ENCODE data around the gene EIF2S3. TPM values are rescaled to one million over a fixed set of nuclear protein-coding genes. Genes with fewer than 3 reads are reported as not detected.

EIF2S3 gene
- polyA plus RNA-seq, 1 experiment, result 139 TPM

DNA sequence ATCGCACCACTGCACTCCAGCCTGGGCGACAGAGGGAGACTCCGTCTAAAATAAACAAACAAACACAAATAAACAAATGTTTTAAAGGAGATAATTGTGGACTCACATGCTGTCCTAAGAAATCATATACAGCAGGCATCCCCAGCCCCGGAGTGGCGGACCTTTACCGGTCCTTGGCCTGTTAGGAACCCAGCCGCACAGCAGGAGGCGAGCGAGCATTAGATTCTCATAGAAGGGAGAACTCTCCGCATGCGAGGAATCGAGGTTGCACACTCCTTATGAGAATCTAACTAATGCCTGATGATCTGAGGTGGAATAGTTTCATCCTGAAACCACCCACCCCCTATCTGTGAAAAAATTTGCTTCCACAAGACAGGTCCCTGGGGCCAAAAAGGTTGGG is 39.0 kb downstream of the EIF2S3 start:
- TF ChIP-seq, protein P1, sequence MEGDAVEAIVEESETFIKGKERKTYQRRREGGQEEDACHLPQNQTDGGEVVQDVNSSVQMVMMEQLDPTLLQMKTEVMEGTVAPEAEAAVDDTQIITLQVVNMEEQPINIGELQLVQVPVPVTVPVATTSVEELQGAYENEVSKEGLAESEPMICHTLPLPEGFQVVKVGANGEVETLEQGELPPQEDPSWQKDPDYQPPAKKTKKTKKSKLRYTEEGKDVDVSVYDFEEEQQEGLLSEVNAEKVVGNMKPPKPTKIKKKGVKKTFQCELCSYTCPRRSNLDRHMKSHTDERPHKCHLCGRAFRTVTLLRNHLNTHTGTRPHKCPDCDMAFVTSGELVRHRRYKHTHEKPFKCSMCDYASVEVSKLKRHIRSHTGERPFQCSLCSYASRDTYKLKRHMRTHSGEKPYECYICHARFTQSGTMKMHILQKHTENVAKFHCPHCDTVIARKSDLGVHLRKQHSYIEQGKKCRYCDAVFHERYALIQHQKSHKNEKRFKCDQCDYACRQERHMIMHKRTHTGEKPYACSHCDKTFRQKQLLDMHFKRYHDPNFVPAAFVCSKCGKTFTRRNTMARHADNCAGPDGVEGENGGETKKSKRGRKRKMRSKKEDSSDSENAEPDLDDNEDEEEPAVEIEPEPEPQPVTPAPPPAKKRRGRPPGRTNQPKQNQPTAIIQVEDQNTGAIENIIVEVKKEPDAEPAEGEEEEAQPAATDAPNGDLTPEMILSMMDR (IDR thresholded peaks at IDR 0.05; ENCODE audit: low read depth, low read length), result no peak
- ChIA-PET CTCF (no interaction called here), POLR2A (no interaction called here)
- no peak for DNase-seq (ENCODE audit: low read depth, low spot score)
- Histone ChIP-seq H3K27me3 (ENCODE audit: control insufficient read depth, insufficient read depth, low read length) (no peaks in the 10 kb centered on the region), H3K27ac (ENCODE audit: low read depth, low read length) (no peak overlapping the region), H3K9me3 (ENCODE audit: control insufficient read depth, insufficient read depth, low read length) (no peaks in the 10 kb centered on the region), H3K4me3 (ENCODE audit: low read depth, low read length) (no peak overlapping the region)

DNA sequence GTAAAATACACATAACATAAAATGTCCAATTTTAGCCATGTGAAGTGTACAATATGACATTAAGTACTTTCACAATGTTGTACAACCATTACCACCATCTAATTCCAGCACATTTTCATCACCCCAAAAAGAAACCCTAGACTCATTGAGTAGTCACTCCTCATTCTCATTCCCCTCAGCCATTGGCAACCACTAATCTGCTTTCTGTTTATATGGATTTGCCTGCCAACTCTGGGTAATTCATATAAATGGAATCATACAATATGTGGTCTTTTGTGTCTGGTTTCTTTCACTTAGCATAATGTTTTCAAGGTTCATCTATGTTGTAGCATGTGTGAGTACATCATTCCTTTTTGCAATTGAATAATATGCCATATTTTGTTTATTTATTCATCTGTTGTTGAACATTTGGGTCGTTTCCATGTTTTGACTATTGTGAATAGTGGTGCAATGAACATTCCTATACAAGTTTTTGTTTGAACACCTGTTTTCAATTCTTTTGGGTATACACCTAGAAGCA is 43.0 kb downstream of the EIF2S3 start:
- CTCF ChIA-PET, result no interaction called here
- no peaks in the 10 kb centered on the region for H3K27me3 ChIP-seq (ENCODE audit: control insufficient read depth, insufficient read depth, low read length)
- POLR2A ChIA-PET, result no interaction called here
- no peak overlapping the region for H3K27ac ChIP-seq (ENCODE audit: low read depth, low read length)
- DNase-seq (ENCODE audit: low read depth, low spot score), result no peak
- no peak overlapping the region for H3K4me3 ChIP-seq (ENCODE audit: low read depth, low read length)
- H3K9me3 ChIP-seq (ENCODE audit: control insufficient read depth, insufficient read depth, low read length), result no peaks in the 10 kb centered on the region
- TF ChIP-seq, protein P1 (IDR thresholded peaks at IDR 0.05; ENCODE audit: low read depth, low read length), result no peak

DNA sequence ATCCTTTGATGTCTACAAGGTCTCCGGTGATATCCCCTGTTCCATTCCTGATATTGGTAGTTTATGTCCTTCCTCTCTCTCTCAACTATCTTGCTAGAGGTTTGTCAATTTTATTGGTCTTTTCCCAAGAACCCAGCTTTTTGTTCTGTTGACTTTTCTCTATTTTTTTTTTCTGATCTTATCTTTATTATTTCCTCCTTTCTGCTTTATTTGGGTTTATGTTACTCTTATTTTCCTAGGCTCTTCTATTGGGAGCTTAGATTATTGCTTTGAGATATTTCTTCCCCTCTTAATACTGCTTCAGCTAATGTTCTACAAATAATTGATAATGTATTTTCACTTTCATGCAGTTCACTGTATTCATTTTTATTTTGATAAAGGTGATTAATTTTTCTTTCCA is 44.2 kb downstream of the EIF2S3 start:
- POLR2A ChIA-PET, result no interaction called here
- Histone ChIP-seq H3K27ac (ENCODE audit: low read depth, low read length) (no peak overlapping the region), H3K4me3 (ENCODE audit: low read depth, low read length) (no peak overlapping the region), H3K27me3 (ENCODE audit: control insufficient read depth, insufficient read depth, low read length) (no peaks in the 10 kb centered on the region), H3K9me3 (ENCODE audit: control insufficient read depth, insufficient read depth, low read length) (no peaks in the 10 kb centered on the region)
- CTCF ChIA-PET, result interaction anchor here (1.3 kb wide), 1 partner anchor 17 kb away, joined by 3 read pairs; no protein-coding TSS in a partner anchor
- no peak for DNase-seq (ENCODE audit: low read depth, low spot score)
- TF ChIP-seq, protein P1 (IDR thresholded peaks at IDR 0.05; ENCODE audit: low read depth, low read length), result no peak

DNA sequence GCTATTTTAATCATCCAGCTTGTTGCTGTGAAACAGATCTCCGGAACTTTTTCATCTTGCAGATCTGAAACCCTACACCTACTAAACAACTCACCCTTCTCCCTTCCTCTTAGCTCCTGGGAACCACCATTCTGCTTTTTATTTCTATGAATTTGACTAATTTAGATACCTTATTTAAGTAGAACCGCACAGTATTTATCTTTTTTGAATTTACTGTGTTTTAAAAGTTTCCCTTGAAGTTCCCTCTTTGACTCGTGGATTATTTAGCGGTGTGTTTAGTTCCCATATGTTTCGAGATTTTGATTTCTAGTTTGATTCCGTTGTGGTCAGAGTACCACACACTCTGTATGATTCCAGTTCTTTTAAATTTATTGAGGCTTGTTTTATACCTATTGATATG is 44.6 kb downstream of the EIF2S3 start:
- Histone ChIP-seq H3K27ac (ENCODE audit: low read depth, low read length) (no peak overlapping the region), H3K9me3 (ENCODE audit: control insufficient read depth, insufficient read depth, low read length) (no peaks in the 10 kb centered on the region), H3K27me3 (ENCODE audit: control insufficient read depth, insufficient read depth, low read length) (no peaks in the 10 kb centered on the region), H3K4me3 (ENCODE audit: low read depth, low read length) (no peak overlapping the region)
- DNase-seq (ENCODE audit: low read depth, low spot score), result no peak
- ChIA-PET CTCF (interaction anchor here (1.3 kb wide), 1 partner anchor 18 kb away, joined by 3 read pairs; no protein-coding TSS in a partner anchor), POLR2A (no interaction called here)
- TF ChIP-seq, protein P1 (IDR thresholded peaks at IDR 0.05; ENCODE audit: low read depth, low read length), result no peak

DNA sequence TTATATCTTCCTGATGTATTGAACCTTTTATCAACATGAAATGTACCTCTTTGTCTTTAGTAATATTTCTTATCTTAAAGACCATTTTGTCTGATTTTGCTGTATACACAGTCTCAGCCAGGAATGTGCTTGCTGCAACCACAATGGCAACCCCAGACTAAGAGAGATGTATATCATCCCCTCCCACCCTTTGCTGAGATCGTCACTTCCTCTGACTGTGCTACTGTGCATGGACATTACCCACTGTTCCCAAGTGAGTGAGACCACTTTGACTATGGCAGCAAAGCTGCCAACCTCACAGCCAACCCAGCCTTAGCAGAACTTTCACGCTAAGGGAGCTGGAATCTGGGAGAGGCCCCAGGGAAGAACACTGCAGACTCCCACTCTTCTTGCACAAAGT is 46.0 kb downstream of the EIF2S3 start:
- no peaks in the 10 kb centered on the region for H3K27me3 ChIP-seq (ENCODE audit: control insufficient read depth, insufficient read depth, low read length)
- TF ChIP-seq, protein P1 (IDR thresholded peaks at IDR 0.05; ENCODE audit: low read depth, low read length), result no peak
- ChIA-PET POLR2A (no interaction called here), CTCF (interaction anchor here (0.6 kb wide), 1 partner anchor 75 kb away, joined by 5 read pairs; no protein-coding TSS in a partner anchor)
- no peak overlapping the region for H3K4me3 ChIP-seq (ENCODE audit: low read depth, low read length)
- H3K9me3 ChIP-seq (ENCODE audit: control insufficient read depth, insufficient read depth, low read length), result no peaks in the 10 kb centered on the region
- no peak for DNase-seq (ENCODE audit: low read depth, low spot score)
- H3K27ac ChIP-seq (ENCODE audit: low read depth, low read length), result no peak overlapping the region

Data from AG04450 (cell line).